Renal cortical epithelial cell (primary cell): ENCODE measurements around the gene SCUBE3. TPM values are rescaled to one million over a fixed set of nuclear protein-coding genes. Genes with fewer than 3 reads are reported as not detected.

Source experiments
- DNase-seq: peaks from one replicate; pipeline ENCODE4 v3.0.0-alpha.2; 2011; ENCODE audit warnings: low read depth
- total RNA-seq: library from RNA; depleted of rRNA; stranded (reverse); fragments of >200 nt; gene quantifications from 2 replicates; pipeline ENCODE4 v1.2.3, GENCODE V29; 2014

Gene SCUBE3
- total RNA-seq, 1 donor from 2014 or later = 0.15 TPM

- peak; percentile 43 for DNase-seq
These were observed 27.4 kb downstream of the SCUBE3 start for GRCh38 chr6:35240838-35241801.

GRCh38 chr6:35242486-35242885, 28.7 kb downstream of the SCUBE3 start:
- DNase-seq = no peak

- DNase-seq = no peak
These were observed 29.1 kb downstream of the SCUBE3 start for GRCh38 chr6:35242906-35243305.

DNA sequence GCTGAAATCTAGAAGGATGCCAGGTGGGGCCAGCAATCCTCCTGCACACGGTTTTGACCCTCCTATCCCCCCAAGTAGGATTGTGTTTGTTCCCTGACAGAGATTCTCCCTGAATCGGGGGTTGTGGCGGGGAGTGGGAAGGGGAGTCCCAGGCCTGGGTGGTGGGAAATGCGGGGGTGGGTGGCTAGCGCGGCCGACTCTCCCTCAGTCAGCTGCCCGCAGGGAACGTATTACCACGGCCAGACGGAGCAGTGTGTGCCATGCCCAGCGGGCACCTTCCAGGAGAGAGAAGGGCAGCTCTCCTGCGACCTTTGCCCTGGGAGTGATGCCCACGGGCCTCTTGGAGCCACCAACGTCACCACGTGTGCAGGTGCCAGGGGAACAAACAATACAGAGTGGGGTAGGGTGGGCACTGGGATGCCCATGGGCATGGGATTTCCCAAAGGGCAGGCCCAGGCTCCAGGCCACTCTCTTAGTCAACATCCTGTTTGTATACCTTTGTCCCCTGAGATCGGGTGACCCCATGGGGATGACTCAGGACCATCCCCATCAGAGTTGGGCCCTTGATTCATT, 29.7 kb downstream of the SCUBE3 start:
- no peak for DNase-seq

DNA sequence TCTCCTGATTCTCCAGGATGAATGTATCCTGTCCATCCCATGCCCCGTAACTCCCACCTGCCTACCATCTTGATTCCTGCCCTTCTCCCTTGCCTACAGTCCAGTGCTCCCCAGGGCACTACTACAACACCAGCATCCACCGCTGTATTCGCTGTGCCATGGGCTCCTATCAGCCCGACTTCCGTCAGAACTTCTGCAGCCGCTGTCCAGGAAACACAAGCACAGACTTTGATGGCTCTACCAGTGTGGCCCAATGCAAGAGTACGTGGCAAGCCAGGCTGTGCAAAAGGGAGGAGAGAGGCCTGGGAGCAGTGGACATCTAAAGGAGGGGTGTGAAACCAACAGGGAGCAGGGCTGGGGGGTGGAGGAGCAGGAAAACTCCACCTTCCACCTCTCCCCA, 30.8 kb downstream of the SCUBE3 start:
- DNase-seq = no peak

DNA sequence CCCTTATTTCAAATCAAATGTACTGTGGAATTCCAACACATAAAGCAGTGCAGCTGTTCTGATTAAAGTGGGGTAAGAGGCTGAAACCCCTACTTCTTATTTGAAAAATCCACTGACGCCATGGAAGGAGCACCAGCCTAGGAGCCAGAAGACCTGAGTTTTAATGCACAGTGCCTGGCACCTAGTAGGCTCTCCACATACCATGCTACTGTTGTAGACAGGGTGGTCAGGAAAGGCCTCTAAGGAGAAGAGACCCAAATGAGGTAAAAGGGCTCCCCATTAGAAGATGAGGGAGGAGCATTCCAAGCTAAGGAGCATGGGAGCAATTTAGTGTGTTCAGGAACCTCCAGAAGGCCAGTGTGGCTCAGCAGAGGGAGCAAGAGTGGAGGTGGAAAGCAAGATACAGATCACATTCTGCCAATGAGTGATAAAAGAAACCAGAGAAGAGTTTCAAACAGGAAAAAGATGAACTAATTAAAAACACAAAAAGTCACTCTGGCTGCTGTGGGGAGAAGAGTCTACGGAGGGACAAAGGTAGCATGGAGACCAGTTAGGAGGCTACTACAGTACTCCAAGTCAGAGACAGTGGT, 34.0 kb downstream of the SCUBE3 start:
- DNase-seq = no peak

GRCh38 chr6:35248300-35248699, 34.5 kb downstream of the SCUBE3 start:
- no peak for DNase-seq

DNA sequence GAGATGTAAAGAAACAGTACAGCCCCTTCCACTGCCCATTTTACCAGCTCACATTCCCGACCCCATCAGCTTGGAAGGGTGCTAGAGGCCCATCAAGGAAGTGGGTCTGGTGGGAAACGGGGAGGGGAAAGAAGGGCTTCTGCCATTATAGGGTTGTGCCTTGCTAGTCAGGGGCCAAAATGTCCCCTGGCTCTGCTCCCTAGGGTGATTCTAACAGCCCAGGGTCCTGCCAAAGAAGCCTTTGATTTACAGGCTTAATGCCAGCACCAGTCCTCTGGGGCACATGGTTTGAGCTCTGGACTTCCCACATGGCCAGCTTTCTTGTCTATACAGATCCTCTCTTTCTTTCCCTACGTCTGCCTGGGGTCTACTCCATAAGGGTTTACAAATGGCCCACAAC, 35.2 kb downstream of the SCUBE3 start:
- DNase-seq = no peak

- no peak for DNase-seq
These were observed 38.2 kb downstream of the SCUBE3 start for GRCh38 chr6:35251949-35252348.

DNA sequence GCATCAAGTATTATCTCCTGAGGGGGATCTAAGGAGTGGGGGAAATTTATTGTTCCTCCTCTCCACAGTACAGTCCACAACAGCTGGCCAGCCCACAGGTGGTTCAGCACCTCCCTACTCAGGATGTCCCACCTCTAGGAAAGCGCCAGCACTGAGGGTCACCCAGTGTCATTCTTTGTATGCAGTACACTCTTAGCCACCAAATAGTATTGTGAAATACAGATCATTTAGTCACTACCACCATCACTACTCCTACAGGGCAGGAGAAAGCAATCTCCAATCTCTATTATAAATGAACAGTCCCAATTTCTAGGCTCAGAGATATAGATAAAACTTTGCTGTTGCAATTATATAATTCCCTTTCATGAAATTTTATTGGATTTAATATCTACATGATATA, 39.5 kb downstream of the SCUBE3 start:
- no peak for DNase-seq

GRCh38 chr6:35258336-35258735, 44.6 kb downstream of the SCUBE3 start:
- no peak for DNase-seq

- peak; percentile 30 for DNase-seq
These were observed 45.1 kb downstream of the SCUBE3 start for GRCh38 chr6:35258858-35259193.

GRCh38 chr6:35259194-35259947, 45.6 kb downstream of the SCUBE3 start, which contains the start of gene ZNF76:
ZNF76 (plus strand) TSS chr6:35259735; CDS start chr6:35281152, 21,417 bp downstream.
- peak; percentile 83 for DNase-seq

DNA sequence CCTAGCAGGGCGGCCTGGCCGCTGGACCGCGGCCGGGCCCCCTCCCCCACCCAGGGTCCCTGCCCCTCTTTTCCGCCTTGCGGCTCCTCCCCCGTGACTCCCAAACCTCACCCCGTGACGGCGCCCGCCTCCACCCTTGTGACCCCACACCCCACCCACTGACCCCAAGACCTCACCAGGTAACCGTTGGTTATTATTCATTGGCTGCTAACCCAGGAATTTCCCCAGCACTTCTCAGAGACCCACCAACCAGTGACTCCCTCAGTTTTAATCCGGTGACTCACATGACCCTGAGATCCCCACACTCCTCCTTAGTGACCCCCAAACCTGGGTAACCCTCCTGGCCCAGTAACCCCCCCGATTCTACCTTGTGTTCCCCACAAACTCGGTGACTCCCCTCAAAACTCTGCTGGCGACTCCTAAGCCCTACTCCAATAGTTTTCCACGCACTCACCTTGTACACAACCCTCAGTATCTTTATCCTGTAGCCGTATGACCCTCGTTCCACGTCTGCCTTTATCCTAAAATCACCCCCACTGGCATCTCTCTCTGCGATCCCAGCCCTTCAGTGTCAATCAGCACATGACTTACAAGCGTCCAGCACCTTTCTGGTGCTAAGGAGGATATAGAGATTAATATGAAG, 46.3 kb downstream of the SCUBE3 start:
- DNase-seq = peak; percentile 67

DNA sequence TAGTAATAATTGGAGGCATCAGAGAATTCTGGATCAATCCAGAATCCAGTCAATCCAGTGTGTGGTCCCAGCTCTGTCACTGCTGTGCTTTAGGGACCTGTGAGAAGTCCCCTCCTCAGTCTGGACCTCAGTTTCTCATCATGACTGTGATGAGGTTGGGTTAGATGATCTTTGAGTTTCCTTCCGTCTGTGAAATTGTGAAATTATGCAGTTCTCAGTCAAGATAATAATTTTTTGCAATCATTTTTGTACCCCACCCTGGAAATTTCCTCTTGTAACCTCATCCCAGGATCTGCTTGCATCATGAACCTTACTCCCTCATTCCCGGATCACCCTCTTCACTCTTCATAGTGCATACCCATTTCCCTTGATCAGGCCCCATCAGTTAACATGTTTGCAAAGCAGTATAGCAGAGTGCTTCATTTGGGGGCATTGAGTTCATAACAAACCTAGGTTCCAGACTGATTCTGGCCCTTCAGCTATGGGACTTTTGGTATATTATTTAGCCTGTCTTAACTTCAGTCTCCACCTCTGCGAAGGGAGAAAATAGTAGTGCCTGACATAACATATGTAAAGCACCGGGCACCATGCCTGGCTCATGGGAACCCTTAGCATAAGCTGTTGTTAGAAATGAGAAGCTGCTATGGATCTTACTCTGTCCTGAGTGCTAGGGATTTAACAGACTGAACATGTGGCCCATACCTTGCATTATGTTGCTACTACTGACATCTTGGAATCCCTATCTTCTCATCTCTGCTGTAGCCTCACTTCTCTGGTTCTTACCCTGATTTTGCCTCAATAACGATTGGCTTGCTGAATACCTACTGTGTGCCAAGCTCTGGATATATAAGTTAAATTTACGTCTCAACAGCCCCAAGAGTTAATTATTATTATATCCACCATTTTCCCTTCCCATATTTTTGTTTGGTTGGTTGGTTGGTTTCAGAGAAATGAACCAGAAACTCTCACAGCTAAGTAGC, 47.1 kb downstream of the SCUBE3 start:
- no peak for DNase-seq

- peak; percentile 19 for DNase-seq
These were observed 48.8 kb downstream of the SCUBE3 start for GRCh38 chr6:35262596-35262995.

- no peak for DNase-seq
These were observed 51.0 kb downstream of the SCUBE3 start for GRCh38 chr6:35264550-35265274.

GRCh38 chr6:35265523-35265922, 51.8 kb downstream of the SCUBE3 start:
- DNase-seq = no peak

DNA sequence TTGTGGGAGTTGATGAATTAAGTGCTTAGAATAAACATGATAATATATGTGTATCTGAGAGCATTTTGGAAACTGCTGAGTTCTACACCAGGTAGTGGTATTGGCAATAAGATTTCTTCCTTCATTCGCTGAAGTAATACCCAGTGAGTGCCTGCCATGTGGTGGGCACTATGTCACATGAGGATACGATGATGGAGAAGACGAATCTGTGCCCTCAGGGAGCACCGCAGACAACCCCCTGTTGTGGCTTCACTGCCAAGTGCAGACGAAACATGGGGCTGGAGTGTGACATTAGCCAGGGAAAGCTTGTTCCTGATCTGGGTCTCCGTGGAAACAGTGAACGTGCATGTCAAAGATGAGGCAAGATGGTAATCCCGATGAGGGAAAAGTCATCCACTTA, 53.7 kb downstream of the SCUBE3 start:
- no peak for DNase-seq

GRCh38 chr6:35267897-35268296, 54.1 kb downstream of the SCUBE3 start:
- DNase-seq = peak; percentile 21
